Heart right ventricle (tissue), 16 donors: ENCODE results near the gene EMILIN2. TPM values are rescaled to one million over a fixed set of nuclear protein-coding genes. Genes with fewer than 3 reads are reported as not detected.
A peak's percentile ranks its signal among the peaks of the same experiment; 100 is the strongest.

Experiments
- ATAC-seq, 8 donors: fragments of 200-7000 bp; cut with Tn5 transposase; one replicate each; pipeline ENCODE4 v1.9.1; 2020; ENCODE audit warnings: mild to moderate bottlenecking in 8 of 8, moderate library complexity in 8 of 8, moderate number of reproducible peaks in 1 of 8
- DNase-seq, 2 donors: peaks; one replicate each; pipeline ENCODE4 v3.0.0-alpha.2; 2020
- H3K27ac ChIP-seq, 10 donors: fragments of 200-600 bp; sonication (generic) in 2 of 10; one replicate each; pipeline versions ENCODE4 v1.5.0 to v1.8.0; 2020 to 2022; ENCODE audit warnings: mild to moderate bottlenecking in 3 of 10
- H3K27me3 ChIP-seq, 7 donors: fragments of 200-600 bp; one replicate each; pipeline ENCODE4 v1.8.0; 2021 to 2022; ENCODE audit warnings: mild to moderate bottlenecking in 2 of 7
- H3K36me3 ChIP-seq, 9 donors: fragments of 200-600 bp; sonication (generic) in 1 of 9; one replicate each; pipeline versions ENCODE4 v1.5.0 to v1.8.0; 2020 to 2022; ENCODE audit warnings: mild to moderate bottlenecking in 2 of 9
- H3K4me1 ChIP-seq, 9 donors: fragments of 200-600 bp; sonication (generic) in 1 of 9; one replicate each; pipeline versions ENCODE4 v1.5.0 to v1.8.0; 2020 to 2022; ENCODE audit warnings: mild to moderate bottlenecking in 4 of 9
- H3K4me3 ChIP-seq, 10 donors: fragments of 200-600 bp; sonication (generic) in 2 of 10; one replicate each; pipeline versions ENCODE4 v1.5.0 to v1.8.0; 2020 to 2022; ENCODE audit warnings: mild to moderate bottlenecking in 7 of 10, moderate library complexity in 2 of 10
- H3K9me3 ChIP-seq, 11 donors: fragments of 200-600 bp in 10 of 11; sonication (generic) in 2 of 11; one replicate each; pipeline versions ENCODE4 v1.5.0 to v1.8.0; 2013 to 2022; ENCODE audit warnings: mild to moderate bottlenecking in 2 of 11, control low read depth in 1 of 11, moderate library complexity in 1 of 11
- WGBS, 2 donors: extraction: QIAGEN DNeasy Blood & Tissue Kit; methylation state at CpG; one replicate each; pipeline ENCODE4 v1.1.7; 2013; ENCODE audit warnings: inconsistent platforms in 1 of 2; 5-methylcytosine and 5-hydroxymethylcytosine counted together
- intact Hi-C, 10 donors: fragments of 100-400 bp; cut with DNase I; formaldehyde crosslinking; loops; one replicate each; pipeline versions ENCODE4 v1.11.1 to v1.14.2; 2022
- polyA plus RNA-seq, 2 donors: library from polyadenylated mRNA; stranded (reverse); fragments of 200-250 nt; gene quantifications; one replicate each; pipeline ENCODE4 v1.2.3, GENCODE V29; 2013
- total RNA-seq, 10 donors: library from RNA; stranded (reverse); fragmentation: NEBNext Ultra II Directional in 3 of 10; extraction: Animal tissue kit (Norgen Biotek cat#: 25700) in 3 of 10; gene quantifications; one replicate each; pipeline versions ENCODE4 v1.2.1 to v1.2.4, GENCODE V29; 2021 to 2023
- TF ChIP-seq, protein P1 (sequence below), 9 donors: fragments of 200-600 bp; sonication (generic) in 2 of 9; IDR thresholded peaks; one replicate each; pipeline versions ENCODE4 v1.5.0 to v1.8.0; 2021 to 2022; ENCODE audit warnings: antibody characterized with exemption in 9 of 9, mild to moderate bottlenecking in 5 of 9, moderate library complexity in 1 of 9
- donor health status: Arrhythmogenic right ventricular cardiomyopathy.
- donor health status: ischemic (EF 13 %, LVEDD 7.1; RV severe dilation, severe dysfunction).
- donor health status: healthy with polysubstance abuse.
- donor health status: DM: no; HTN: yes; CAD: no.
- donor health status: DM: no; HTN: no; CAD: no.
- donor health status: ischemic (EF 25% LVEDD 6.9; RV normal size, moderate dysfunction).
- donor health status: ischemic (EF 25% LVEDD 5.7; RV mildly dilated, moderate dysfunction).
- donor health status: healthy.
- donor health status: DM: yes; HTN: yes; CAD: no.
- donor health status: Ischemic cardiomyopathy.
- donor health status: ischemic (EF 35%, LVEDD 5.7; RV mildly dilated, moderate dysfunction).
- donor health status: nonischemic (EF 11% LVEDD 7.7; RV severe dilation, severe dysfunction).
- donor health status: DM: yes; HTN: yes; CAD: no.
- donor health status: PGD.
- donor health status: ischemic (EF 29% LVEDD 5.4; RV normal size, mild dysfunction).
- donor health status: nonischemic (EF 23%, LVEDD 6.1; RV moderate dilation, normal function).

Gene EMILIN2
- total and polyA plus RNA-seq, 12 donors, result 9.5 to 50.5 (median 19.6) TPM

DNA sequence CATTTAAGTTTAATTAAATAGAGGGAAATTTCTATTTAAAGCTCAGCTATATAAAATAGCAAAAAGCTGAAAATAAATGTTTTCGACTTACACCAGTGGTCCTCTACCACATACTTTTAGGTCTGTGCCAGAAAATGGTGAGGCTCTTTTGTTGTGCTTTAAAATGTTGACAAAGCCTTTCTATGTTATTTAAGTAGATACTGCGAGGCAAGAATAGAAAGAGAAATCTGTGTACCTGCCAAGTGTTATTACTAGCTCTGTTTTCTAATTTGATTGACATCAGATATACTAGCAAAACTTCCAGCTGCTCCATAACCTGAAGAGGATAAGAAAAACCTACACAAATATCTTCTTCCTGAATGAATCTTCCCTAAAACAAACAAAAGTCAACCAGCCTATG lies 112.5 kb downstream of the EMILIN2 start:
- TF ChIP-seq, protein P1, sequence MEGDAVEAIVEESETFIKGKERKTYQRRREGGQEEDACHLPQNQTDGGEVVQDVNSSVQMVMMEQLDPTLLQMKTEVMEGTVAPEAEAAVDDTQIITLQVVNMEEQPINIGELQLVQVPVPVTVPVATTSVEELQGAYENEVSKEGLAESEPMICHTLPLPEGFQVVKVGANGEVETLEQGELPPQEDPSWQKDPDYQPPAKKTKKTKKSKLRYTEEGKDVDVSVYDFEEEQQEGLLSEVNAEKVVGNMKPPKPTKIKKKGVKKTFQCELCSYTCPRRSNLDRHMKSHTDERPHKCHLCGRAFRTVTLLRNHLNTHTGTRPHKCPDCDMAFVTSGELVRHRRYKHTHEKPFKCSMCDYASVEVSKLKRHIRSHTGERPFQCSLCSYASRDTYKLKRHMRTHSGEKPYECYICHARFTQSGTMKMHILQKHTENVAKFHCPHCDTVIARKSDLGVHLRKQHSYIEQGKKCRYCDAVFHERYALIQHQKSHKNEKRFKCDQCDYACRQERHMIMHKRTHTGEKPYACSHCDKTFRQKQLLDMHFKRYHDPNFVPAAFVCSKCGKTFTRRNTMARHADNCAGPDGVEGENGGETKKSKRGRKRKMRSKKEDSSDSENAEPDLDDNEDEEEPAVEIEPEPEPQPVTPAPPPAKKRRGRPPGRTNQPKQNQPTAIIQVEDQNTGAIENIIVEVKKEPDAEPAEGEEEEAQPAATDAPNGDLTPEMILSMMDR (IDR thresholded peaks at IDR 0.05), result no peak
- H3K27ac ChIP-seq, result peak overlapping the region in 7 of 10 donors; percentile 1 to 88 (median 33)
- no peaks in the 10 kb centered on the region for H3K9me3 ChIP-seq
- ATAC-seq (no peak), DNase-seq (no peak)
- H3K36me3 ChIP-seq, result peaks cover 0 to 22% (median 0%) of the 10 kb centered on the region in 9 donors
- H3K27me3 ChIP-seq, result no peaks in the 10 kb centered on the region
- WGBS, 2 donors, result 50 to 53% methylated on average over 2 of the region's 2 CpGs
- H3K4me1 ChIP-seq, result peaks cover 5 to 65% (median 33%) of the 10 kb centered on the region in 9 donors
- intact Hi-C loops, result no loop called here
- H3K4me3 ChIP-seq, result no peak overlapping the region

DNA sequence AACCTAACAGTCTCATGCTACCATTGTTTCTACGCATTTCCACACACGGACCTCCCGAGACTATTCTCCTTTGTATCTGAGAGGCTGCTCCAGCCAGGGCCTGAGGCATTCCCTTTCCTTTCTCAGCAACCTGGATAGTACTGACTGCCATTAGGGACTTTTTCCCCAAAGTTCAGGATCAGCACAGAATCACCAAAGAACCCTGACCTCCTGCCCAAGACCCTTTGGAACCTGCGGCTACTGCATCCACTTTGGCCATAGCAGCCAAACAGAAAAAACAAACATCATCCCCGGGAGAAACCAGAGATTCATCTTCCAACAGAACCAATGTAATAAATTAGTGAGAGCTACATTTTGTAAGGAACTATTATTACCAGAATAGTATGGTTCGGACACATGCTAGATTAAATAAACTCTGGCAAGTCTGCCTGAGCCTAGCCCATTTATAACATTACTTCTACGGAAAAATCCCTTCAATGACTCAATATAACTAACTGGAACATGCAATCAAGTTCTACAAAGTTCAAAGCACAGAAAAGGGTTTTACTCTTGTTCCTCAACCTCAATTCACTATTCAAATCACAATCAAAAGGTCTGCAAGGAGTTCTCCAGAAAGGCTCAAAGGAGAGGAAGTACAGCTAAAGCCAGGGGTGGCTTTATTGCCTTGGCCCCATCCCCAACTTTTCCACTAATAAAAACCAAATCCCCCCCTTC lies 114.3 kb downstream of the EMILIN2 start:
- Histone ChIP-seq H3K27me3 (no peaks in the 10 kb centered on the region), H3K4me1 (peaks cover 5 to 71% (median 33%) of the 10 kb centered on the region in 9 donors), H3K4me3 (peak overlapping the region in 1 of 10 donors; percentile 26), H3K9me3 (no peaks in the 10 kb centered on the region), H3K27ac (peak overlapping the region in 9 of 10 donors; percentile 29 to 88 (median 47)), H3K36me3 (peaks cover 0 to 5% (median 0%) of the 10 kb centered on the region in 9 donors)
- DNase-seq, result no peak
- intact Hi-C loops, result loop anchor here in 1 of 10 donors (5.0 kb wide), 1 partner anchor 51 kb away; the partner anchor contains the start of gene LPIN2
- ATAC-seq, result no peak
- 89 to 94% methylated on average over 7 of the region's 7 CpGs for WGBS, 2 donors
- TF ChIP-seq, protein P1 (IDR thresholded peaks at IDR 0.05), result no peak

GRCh38 chr18:2961821-2962220 lies 115.0 kb downstream of the EMILIN2 start:
- intact Hi-C loops, result loop anchor here in 1 of 10 donors (5.0 kb wide), 1 partner anchor 50 kb away; the partner anchor contains the start of gene LPIN2
- 28 to 38% methylated on average over 4 of the region's 4 CpGs for WGBS, 2 donors
- H3K4me1 ChIP-seq, result peaks cover 5 to 74% (median 33%) of the 10 kb centered on the region in 9 donors

DNA sequence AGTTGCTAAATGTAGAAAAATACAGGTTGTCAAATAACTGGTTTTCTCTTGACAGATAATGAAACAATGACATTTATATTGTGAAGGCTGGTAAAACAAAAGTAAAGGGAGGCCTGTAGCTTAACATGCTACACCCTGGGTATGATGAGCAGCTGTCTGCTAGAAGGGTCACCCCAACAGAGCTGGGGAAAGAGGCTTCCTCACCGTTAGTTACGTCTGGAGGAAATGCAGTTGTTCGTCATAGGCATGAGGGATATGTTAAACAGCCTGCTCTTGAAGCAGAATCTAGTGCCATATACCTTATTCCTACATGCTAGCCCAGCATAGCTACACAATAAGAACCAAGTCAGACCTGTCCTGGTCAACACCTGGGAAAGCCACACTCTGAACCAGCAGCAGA lies 116.2 kb downstream of the EMILIN2 start:
- 82 to 84% methylated on average over 3 of the region's 3 CpGs for WGBS, 2 donors
- no peak overlapping the region for H3K4me3 ChIP-seq
- H3K36me3 ChIP-seq, result no peaks in the 10 kb centered on the region
- ATAC-seq (no peak), DNase-seq (no peak)
- no peaks in the 10 kb centered on the region for H3K27me3 ChIP-seq
- no peaks in the 10 kb centered on the region for H3K9me3 ChIP-seq
- H3K27ac ChIP-seq, result peak overlapping the region in 1 of 10 donors; percentile 88
- intact Hi-C loops, result loop anchor here in 1 of 10 donors (5.0 kb wide), 1 partner anchor 49 kb away; the partner anchor contains the start of gene LPIN2
- H3K4me1 ChIP-seq, result peaks cover 5 to 78% (median 34%) of the 10 kb centered on the region in 9 donors
- TF ChIP-seq, protein P1 (IDR thresholded peaks at IDR 0.05), result no peak

More at GRCh38 chr18:2961821-2962220, 115.0 kb downstream of the EMILIN2 start:
- H3K27me3 ChIP-seq, result no peaks in the 10 kb centered on the region
- H3K4me3 ChIP-seq, result no peak overlapping the region
- DNase-seq, result no peak
- TF ChIP-seq, protein P1 (IDR thresholded peaks at IDR 0.05), result no peak
- H3K9me3 ChIP-seq, result no peaks in the 10 kb centered on the region
- ATAC-seq, result peak; percentile 31 to 77 (median 68)
- peaks cover 0 to 2% (median 0%) of the 10 kb centered on the region in 9 donors for H3K36me3 ChIP-seq
- peak overlapping the region in 8 of 10 donors; percentile 14 to 88 (median 52) for H3K27ac ChIP-seq
